GM12878 (cell line): Measurements from ENCODE around the gene EXD3. TPM values are rescaled to one million over a fixed set of nuclear protein-coding genes. Genes with fewer than 3 reads are reported as not detected.

Experiments used
- ATAC-seq: fragments of 200-7000 bp; cut with Tn5 transposase; 3 replicates; pipeline ENCODE4 v1.9.1; 2020; ENCODE audit warnings: mild to moderate bottlenecking, moderate library complexity
- BruUV-seq: library from RNA; stranded (reverse); fragments of 400-500 nt; replicated peaks from 2 replicates; lab custom pipeline; 2021; lab: Mats Ljungman, UMichigan
- CTCF ChIA-PET: fragments of 300-600 bp; sonication (Branson Sonifier 250); formaldehyde crosslinking; extraction: SDS; loops from one replicate; lab custom pipeline; 2021; ENCODE audit warnings: inconsistent platforms; lab: Yijun Ruan, JAX
- POLR2A ChIA-PET: fragments of 350-600 bp; formaldehyde crosslinking; extraction: SDS; loops from one replicate; lab custom pipeline; 2021; ENCODE audit warnings: inconsistent platforms; lab: Charles Lee
- RAD21 ChIA-PET: fragments of 300-600 bp; sonication (Branson Sonifier 250); formaldehyde crosslinking; loops from one replicate; lab custom pipeline; 2023; ENCODE audit warnings: antibody characterized with exemption; ENCODE audit not compliant: unreplicated experiment; lab: Charles Lee
- SMC1A ChIA-PET: fragments of 300-600 bp; sonication (Branson Sonifier 250); formaldehyde crosslinking; loops from one replicate; lab custom pipeline; 2023; ENCODE audit not compliant: unreplicated experiment, uncharacterized antibody; lab: Charles Lee
- DNase-seq: peaks from one replicate; pipeline ENCODE4 v3.0.0-alpha.2; 2011; ENCODE audit warnings: low read depth, low spot score
- FAIRE-seq: peaks from 3 replicates; lab custom pipeline; 2011; peaks lifted over from hg19 to GRCh38; lab: Jason Lieb, UNC
- H2AFZ ChIP-seq: 2 replicates; pipeline ENCODE4 v1.6.0; 2011; ENCODE audit warnings: low read depth, low read length, control low read depth; ENCODE audit not compliant: control insufficient read depth
- H3K27ac ChIP-seq: 2 replicates; pipeline ENCODE4 v1.5.1; 2011; ENCODE audit warnings: control low read depth; ENCODE audit not compliant: control insufficient read depth, insufficient read depth
- H3K27me3 ChIP-seq, 2 experiments: replicated peaks in 1 of 2; 2 replicates each; pipeline versions ENCODE4 v1.6.0 to v1.6.1; 2011; ENCODE audit warnings: low read length in 1 of 2; ENCODE audit not compliant: control insufficient read depth in 2 of 2, insufficient read depth in 2 of 2
- H3K36me3 ChIP-seq, 2 experiments: 2 replicates each; pipeline ENCODE4 v1.5.1; 2011; ENCODE audit warnings: low read length in 1 of 2; ENCODE audit not compliant: control insufficient read depth in 2 of 2, insufficient read depth in 2 of 2
- H3K4me1 ChIP-seq: 2 replicates; pipeline ENCODE4 v1.6.1; 2011; ENCODE audit warnings: mild to moderate bottlenecking, low read length, moderate library complexity, mixed read lengths; ENCODE audit not compliant: control insufficient read depth, insufficient read depth
- H3K4me2 ChIP-seq: 2 replicates; pipeline ENCODE4 v1.6.0; 2011; ENCODE audit warnings: control low read depth; ENCODE audit not compliant: control insufficient read depth, insufficient read depth
- H3K4me3 ChIP-seq: fragments of 200-600 bp; sonication (generic); 2 replicates; pipeline ENCODE4 v1.5.1; 2016
- H3K79me2 ChIP-seq: 2 replicates; pipeline ENCODE4 v1.6.0; 2011; ENCODE audit warnings: low read length; ENCODE audit not compliant: control insufficient read depth, insufficient read depth
- H3K9ac ChIP-seq: 2 replicates; pipeline ENCODE4 v1.8.0; 2011; ENCODE audit warnings: low read length, control low read depth, mixed read lengths; ENCODE audit not compliant: control insufficient read depth, insufficient read depth
- H3K9me3 ChIP-seq: replicated peaks from 3 replicates; pipeline ENCODE4 v1.5.1; 2011; ENCODE audit warnings: mild to moderate bottlenecking, low read length; ENCODE audit not compliant: control insufficient read depth, insufficient read depth
- H4K20me1 ChIP-seq: 2 replicates; pipeline ENCODE4 v1.6.0; 2011; ENCODE audit not compliant: control insufficient read depth, insufficient read depth
- RAD21 ChIP-seq: IDR thresholded peaks from 2 replicates; pipeline ENCODE4 v1.6.1; 2011; ENCODE audit warnings: mild to moderate bottlenecking, low read depth, low read length, moderate library complexity; ENCODE audit not compliant: insufficient read depth
- ZNF274 ChIP-seq: IDR thresholded peaks from one replicate; pipeline ENCODE4 v1.8.0; 2011; ENCODE audit not compliant: insufficient read length, insufficient read depth
- WGBS: methylation state at CpG from one replicate; pipeline ENCODE4 v1.1.6; 2016; ENCODE audit warnings: low lambda C conversion rate; ENCODE audit not compliant: insufficient replicate concordance, insufficient coverage; ENCODE audit errors: missing lambda C conversion rate; 5-methylcytosine and 5-hydroxymethylcytosine counted together
- in situ Hi-C: fragments of 300-500 bp; cut with MboI; formaldehyde crosslinking; loops from 9 replicates; pipeline ENCODE4 v1.14.3; 2018; ENCODE audit warnings: mixed read lengths
- intact Hi-C: fragments of 100-400 bp; cut with micrococcal nuclease; formaldehyde crosslinking; loops from one replicate; pipeline ENCODE4 v1.14.2; 2022; ENCODE audit not compliant: unreplicated experiment
- polyA plus RNA-seq, 11 experiments: library from polyadenylated mRNA; depleted of rRNA in 4 of 11; unstranded in 6 of 11; stranded (reverse) in 5 of 11; fragments of >200 nt; fragmentation: Nextera tagmentation in 4 of 11; fragmentation: Illumina TruSeq in 1 of 11; extraction: Ambion mirVana in 4 of 11; extraction: Trizol in 1 of 11; gene quantifications; 1 replicate in 1 of 11; 2 replicates in 10 of 11; pipeline versions ENCODE4 v1.2.1 to v1.2.3, GENCODE V29; 2011 to 2016; ENCODE audit warnings: inconsistent platforms in 2 of 11, missing spikeins in 2 of 11, low read depth in 1 of 11
- total RNA-seq, 4 experiments: library from RNA; depleted of rRNA in 3 of 4; stranded (reverse); fragments of >200 nt in 3 of 4; fragmentation: Illumina TruSeq in 1 of 4; extraction: Trizol in 1 of 4; gene quantifications; 2 replicates each; pipeline versions ENCODE4 v1.2.1 to v1.2.3, GENCODE V29; 2013 to 2021
- TF ChIP-seq, protein P1 (sequence below): fragments of 450-650 bp; IDR thresholded peaks from 2 replicates; pipeline ENCODE4 v1.6.1; 2016; ENCODE audit warnings: mild to moderate bottlenecking, moderate library complexity, borderline replicate concordance

Gene EXD3
- total and polyA plus RNA-seq, 10 of the 15 experiments (the other 5 are each of a cell fraction or from before 2014, with no cell fraction given): 0.21 to 7.1 (median 3.6) TPM

DNA sequence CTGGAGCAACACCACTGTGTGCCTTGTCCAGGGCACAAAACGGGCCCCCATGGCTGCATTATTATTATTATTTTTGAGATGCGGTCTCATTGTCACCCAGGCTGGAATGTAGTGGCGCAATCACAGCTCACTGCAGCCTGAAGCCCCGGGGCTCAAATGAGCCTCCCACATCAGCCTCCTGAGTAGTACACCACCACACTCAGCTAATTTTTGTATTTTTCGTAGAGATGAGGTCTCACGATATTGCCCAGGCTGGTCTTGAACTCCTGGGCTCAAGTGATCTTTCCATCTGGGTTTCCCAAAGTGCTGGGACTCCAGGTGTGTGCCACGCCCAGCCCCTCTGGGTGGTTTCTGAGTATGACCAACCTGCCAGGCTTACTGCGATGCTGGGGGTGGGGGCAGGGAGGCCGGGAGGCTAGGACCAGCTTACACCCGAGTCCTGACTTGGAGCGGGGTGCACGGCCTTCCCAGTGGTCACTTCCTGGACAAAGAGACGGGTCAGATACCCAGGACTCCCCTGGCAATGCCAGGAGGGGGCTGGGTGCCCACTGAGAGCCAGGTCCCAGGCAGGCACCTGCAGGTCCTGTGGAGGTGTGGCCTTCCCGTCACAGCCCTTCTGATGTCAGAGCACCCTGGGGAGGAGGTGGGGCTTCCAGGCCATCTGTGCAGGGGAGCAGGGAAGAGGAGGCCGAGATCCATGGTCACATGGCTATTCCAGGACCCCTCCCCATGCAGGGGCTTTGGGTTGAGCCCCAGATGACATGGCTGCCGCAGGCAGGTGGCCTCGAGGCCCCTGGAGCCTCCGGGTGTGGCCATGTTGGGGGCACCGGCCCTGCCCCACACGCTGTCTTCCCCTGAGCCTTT, 112.5 kb downstream of the EXD3 start:
- no peaks in the 10 kb centered on the region for H3K9me3 ChIP-seq
- no TSS peak for BruUV-seq
- no peaks in the 10 kb centered on the region for H3K36me3 ChIP-seq
- no peak overlapping the region for H2AFZ ChIP-seq
- ATAC-seq (no peak), DNase-seq (no peak), FAIRE-seq (no peak)
- H3K27me3 ChIP-seq: no peaks in the 10 kb centered on the region
- no peaks in the 10 kb centered on the region for H4K20me1 ChIP-seq
- no peak overlapping the region for H3K9ac ChIP-seq
- no peaks in the 10 kb centered on the region for H3K79me2 ChIP-seq
- ChIA-PET SMC1A (no interaction called here), RAD21 (no interaction called here), POLR2A (no interaction called here), CTCF (interaction anchor here (1.8 kb wide), 1 partner anchor 9 kb away, joined by 5 read pairs; the partner anchor contains the start of gene NRARP)
- H3K4me2 ChIP-seq: no peak overlapping the region
- H3K4me3 ChIP-seq: no peak overlapping the region
- in situ Hi-C loops (no loop called here), intact Hi-C loops (no loop called here)
- 41% methylated on average over 20 of the region's 20 CpGs for WGBS
- no peak overlapping the region for H3K27ac ChIP-seq
- peaks cover 9% of the 10 kb centered on the region for H3K4me1 ChIP-seq
- no peak for TF ChIP-seq ZNF274
- no peak for TF ChIP-seq RAD21
- TF ChIP-seq, protein P1, sequence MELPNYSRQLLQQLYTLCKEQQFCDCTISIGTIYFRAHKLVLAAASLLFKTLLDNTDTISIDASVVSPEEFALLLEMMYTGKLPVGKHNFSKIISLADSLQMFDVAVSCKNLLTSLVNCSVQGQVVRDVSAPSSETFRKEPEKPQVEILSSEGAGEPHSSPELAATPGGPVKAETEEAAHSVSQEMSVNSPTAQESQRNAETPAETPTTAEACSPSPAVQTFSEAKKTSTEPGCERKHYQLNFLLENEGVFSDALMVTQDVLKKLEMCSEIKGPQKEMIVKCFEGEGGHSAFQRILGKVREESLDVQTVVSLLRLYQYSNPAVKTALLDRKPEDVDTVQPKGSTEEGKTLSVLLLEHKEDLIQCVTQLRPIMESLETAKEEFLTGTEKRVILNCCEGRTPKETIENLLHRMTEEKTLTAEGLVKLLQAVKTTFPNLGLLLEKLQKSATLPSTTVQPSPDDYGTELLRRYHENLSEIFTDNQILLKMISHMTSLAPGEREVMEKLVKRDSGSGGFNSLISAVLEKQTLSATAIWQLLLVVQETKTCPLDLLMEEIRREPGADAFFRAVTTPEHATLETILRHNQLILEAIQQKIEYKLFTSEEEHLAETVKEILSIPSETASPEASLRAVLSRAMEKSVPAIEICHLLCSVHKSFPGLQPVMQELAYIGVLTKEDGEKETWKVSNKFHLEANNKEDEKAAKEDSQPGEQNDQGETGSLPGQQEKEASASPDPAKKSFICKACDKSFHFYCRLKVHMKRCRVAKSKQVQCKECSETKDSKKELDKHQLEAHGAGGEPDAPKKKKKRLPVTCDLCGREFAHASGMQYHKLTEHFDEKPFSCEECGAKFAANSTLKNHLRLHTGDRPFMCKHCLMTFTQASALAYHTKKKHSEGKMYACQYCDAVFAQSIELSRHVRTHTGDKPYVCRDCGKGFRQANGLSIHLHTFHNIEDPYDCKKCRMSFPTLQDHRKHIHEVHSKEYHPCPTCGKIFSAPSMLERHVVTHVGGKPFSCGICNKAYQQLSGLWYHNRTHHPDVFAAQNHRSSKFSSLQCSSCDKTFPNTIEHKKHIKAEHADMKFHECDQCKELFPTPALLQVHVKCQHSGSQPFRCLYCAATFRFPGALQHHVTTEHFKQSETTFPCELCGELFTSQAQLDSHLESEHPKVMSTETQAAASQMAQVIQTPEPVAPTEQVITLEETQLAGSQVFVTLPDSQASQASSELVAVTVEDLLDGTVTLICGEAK: no peak
